ENCODE measurements around the gene G3BP2.

DNA sequence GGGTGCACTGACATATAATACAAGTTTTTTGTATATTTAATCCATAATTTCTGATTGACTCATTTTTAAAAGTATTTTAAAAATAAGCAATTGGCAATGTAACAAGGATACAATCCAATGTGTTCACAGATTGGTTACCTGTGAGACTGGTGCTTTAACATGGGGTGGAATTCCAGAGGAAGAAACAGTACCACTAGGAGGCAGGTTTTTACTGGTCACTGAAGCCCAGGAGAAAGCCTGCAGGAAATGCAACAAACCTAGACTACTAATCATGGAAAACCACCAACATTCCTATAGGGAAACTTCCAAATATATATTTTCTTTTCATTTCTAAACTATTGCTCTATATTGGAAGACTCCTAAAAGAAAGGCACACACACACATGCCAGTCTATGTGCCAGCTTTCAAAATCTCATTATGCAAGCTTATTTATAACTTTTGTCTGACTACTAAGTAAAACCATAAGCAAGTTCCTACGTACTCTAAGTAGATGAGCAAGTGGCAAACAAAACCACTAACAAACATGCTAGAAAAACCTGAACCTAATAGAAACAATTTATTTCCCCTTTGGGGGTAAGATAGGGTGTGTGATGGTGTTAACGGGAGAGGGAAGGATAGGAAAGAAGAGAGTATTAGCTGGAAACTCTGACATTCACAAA, 19.2 kb downstream of the G3BP2 start:
- TF ChIP-seq, protein P1, sequence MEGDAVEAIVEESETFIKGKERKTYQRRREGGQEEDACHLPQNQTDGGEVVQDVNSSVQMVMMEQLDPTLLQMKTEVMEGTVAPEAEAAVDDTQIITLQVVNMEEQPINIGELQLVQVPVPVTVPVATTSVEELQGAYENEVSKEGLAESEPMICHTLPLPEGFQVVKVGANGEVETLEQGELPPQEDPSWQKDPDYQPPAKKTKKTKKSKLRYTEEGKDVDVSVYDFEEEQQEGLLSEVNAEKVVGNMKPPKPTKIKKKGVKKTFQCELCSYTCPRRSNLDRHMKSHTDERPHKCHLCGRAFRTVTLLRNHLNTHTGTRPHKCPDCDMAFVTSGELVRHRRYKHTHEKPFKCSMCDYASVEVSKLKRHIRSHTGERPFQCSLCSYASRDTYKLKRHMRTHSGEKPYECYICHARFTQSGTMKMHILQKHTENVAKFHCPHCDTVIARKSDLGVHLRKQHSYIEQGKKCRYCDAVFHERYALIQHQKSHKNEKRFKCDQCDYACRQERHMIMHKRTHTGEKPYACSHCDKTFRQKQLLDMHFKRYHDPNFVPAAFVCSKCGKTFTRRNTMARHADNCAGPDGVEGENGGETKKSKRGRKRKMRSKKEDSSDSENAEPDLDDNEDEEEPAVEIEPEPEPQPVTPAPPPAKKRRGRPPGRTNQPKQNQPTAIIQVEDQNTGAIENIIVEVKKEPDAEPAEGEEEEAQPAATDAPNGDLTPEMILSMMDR (conservative IDR thresholded peaks at IDR 0.05; ENCODE audit: low read depth in 2 of 2), result peak; percentile 66 to 75
- no peak for TF ChIP-seq EZH2 (IDR thresholded peaks at IDR 0.05; ENCODE audit: low read depth, unreplicated experiment)
